Neuronal stem cell (in vitro differentiated cells): Measurements from ENCODE around the gene TAS1R3.

Experiments
- DNase-seq: peaks from one replicate; pipeline ENCODE4 v3.0.0-alpha.2; 2013; ENCODE audit warnings: low spot score
- H2AFZ ChIP-seq: one replicate; pipeline ENCODE4 v1.6.1; 2013; ENCODE audit warnings: mild to moderate bottlenecking, low read length, inconsistent platforms
- H2AK5ac ChIP-seq: 2 replicates; pipeline ENCODE4 v1.6.1; 2013; ENCODE audit warnings: low read depth, mild to moderate bottlenecking, inconsistent platforms, low read length, moderate library complexity, mixed read lengths
- H2BK120ac ChIP-seq: 2 replicates; pipeline ENCODE4 v1.6.1; 2013; ENCODE audit warnings: low read depth, mild to moderate bottlenecking, inconsistent platforms, low read length, moderate library complexity, mixed read lengths
- H2BK12ac ChIP-seq: one replicate; pipeline ENCODE4 v1.6.1; 2013; ENCODE audit warnings: low read length, inconsistent platforms
- H2BK15ac ChIP-seq: 2 replicates; pipeline ENCODE4 v1.6.1; 2013; ENCODE audit warnings: mild to moderate bottlenecking, low read length, inconsistent platforms, mixed read lengths
- H2BK5ac ChIP-seq: one replicate; pipeline ENCODE4 v1.6.1; 2013; ENCODE audit warnings: inconsistent platforms, mild to moderate bottlenecking, low read length, moderate library complexity
- H3K14ac ChIP-seq: one replicate; pipeline ENCODE4 v1.6.1; 2013; ENCODE audit warnings: low read length, inconsistent platforms
- H3K18ac ChIP-seq: 2 replicates; pipeline ENCODE4 v1.6.1; 2013; ENCODE audit warnings: low read length, inconsistent platforms
- H3K23ac ChIP-seq: 2 replicates; pipeline ENCODE4 v1.6.1; 2013; ENCODE audit warnings: low read depth, mild to moderate bottlenecking, mixed read lengths, low read length, inconsistent platforms; ENCODE audit not compliant: poor library complexity
- H3K27ac ChIP-seq: replicated peaks from 3 replicates; pipeline ENCODE4 v1.5.1; 2013; ENCODE audit warnings: low read length, inconsistent platforms
- H3K27me3 ChIP-seq, 3 experiments: 2 replicates each; pipeline ENCODE4 v1.6.1; 2013; ENCODE audit warnings: low read length in 3 of 3, mild to moderate bottlenecking in 2 of 3, inconsistent platforms in 1 of 3, low read depth in 1 of 3, mixed read lengths in 1 of 3, moderate library complexity in 1 of 3; ENCODE audit not compliant: control insufficient read depth in 3 of 3, insufficient read depth in 3 of 3
- H3K36me3 ChIP-seq, 2 donors: replicated peaks in 1 of 2; 2 replicates each; pipeline ENCODE4 v1.6.1; 2013; ENCODE audit warnings: low read length in 2 of 2; ENCODE audit not compliant: control insufficient read depth in 2 of 2, insufficient read depth in 2 of 2
- H3K4ac ChIP-seq: 2 replicates; pipeline ENCODE4 v1.6.1; 2013; ENCODE audit warnings: inconsistent platforms, mild to moderate bottlenecking, low read length, moderate library complexity
- H3K4me1 ChIP-seq, 2 donors: 1 replicate in 1 of 2; 2 replicates in 1 of 2; pipeline ENCODE4 v1.6.1; 2013; ENCODE audit warnings: low read length in 2 of 2, low read depth in 1 of 2; ENCODE audit not compliant: control insufficient read depth in 2 of 2, insufficient read depth in 1 of 2
- H3K4me2 ChIP-seq: one replicate; pipeline ENCODE4 v1.6.1; 2013; ENCODE audit warnings: mild to moderate bottlenecking, low read length, inconsistent platforms; ENCODE audit not compliant: insufficient read depth, poor library complexity, severe bottlenecking
- H3K4me3 ChIP-seq, 2 donors: 2 replicates each; pipeline ENCODE4 v1.5.1; 2013; ENCODE audit warnings: low read length in 2 of 2, mild to moderate bottlenecking in 2 of 2, inconsistent platforms in 1 of 2, moderate library complexity in 1 of 2
- H3K79me1 ChIP-seq: one replicate; pipeline ENCODE4 v1.6.1; 2013; ENCODE audit warnings: low read depth, mild to moderate bottlenecking, inconsistent platforms, low read length, moderate library complexity
- H3K9ac ChIP-seq: one replicate; pipeline ENCODE4 v1.6.1; 2013; ENCODE audit warnings: mild to moderate bottlenecking, low read depth, low read length, inconsistent platforms; ENCODE audit not compliant: poor library complexity
- H3K9me3 ChIP-seq, 2 donors: replicated peaks in 1 of 2; 2 replicates each; pipeline versions ENCODE3 to v1.6.1; 2013; ENCODE audit warnings: low read length in 2 of 2, mild to moderate bottlenecking in 2 of 2, inconsistent platforms in 1 of 2, low read depth in 1 of 2, mixed read lengths in 1 of 2, moderate library complexity in 1 of 2; ENCODE audit not compliant: control insufficient read depth in 2 of 2, insufficient read depth in 1 of 2
- H4K8ac ChIP-seq: one replicate; pipeline ENCODE4 v1.6.1; 2013; ENCODE audit warnings: low read depth, mild to moderate bottlenecking, inconsistent platforms, low read length, moderate library complexity
- H4K91ac ChIP-seq: one replicate; pipeline ENCODE4 v1.6.1; 2013; ENCODE audit warnings: low read length, low read depth, mild to moderate bottlenecking, inconsistent platforms; ENCODE audit not compliant: poor library complexity
- WGBS, 2 donors: extraction: QIAGEN DNeasy Blood & Tissue Kit; methylation state at CpG; one replicate each; pipeline ENCODE4 v1.1.7; 2013; ENCODE audit warnings: missing lambda C conversion rate in 2 of 2, mixed read lengths in 1 of 2; ENCODE audit not compliant: insufficient read length in 2 of 2, insufficient replicate concordance in 1 of 2; ENCODE audit errors: extremely low coverage in 2 of 2; 5-methylcytosine and 5-hydroxymethylcytosine counted together

TAS1R3 gene

GRCh38 chr1:1355416-1355815 is 24.3 kb downstream of the TAS1R3 start:
- Histone ChIP-seq H3K4me1 (peaks cover 48 to 58% of the 10 kb centered on the region in 2 donors), H3K4ac (no peak overlapping the region), H3K9me3 (peaks cover 0 to 3% of the 10 kb centered on the region in 2 donors), H3K23ac (peak overlapping the region; percentile 89), H4K8ac (no peak overlapping the region), H2AK5ac (peak overlapping the region; percentile 92), H2BK12ac (no peak overlapping the region), H2AFZ (no peak overlapping the region), H3K9ac (no peak overlapping the region), H3K27me3 (peaks cover 0 to 25% (median 14%) of the 10 kb centered on the region in 3 experiments), H3K27ac (no peak overlapping the region), H4K91ac (no peak overlapping the region), H2BK120ac (peak overlapping the region; percentile 91), H3K18ac (peak overlapping the region; percentile 92), H3K14ac (no peak overlapping the region), H2BK5ac (no peak overlapping the region), H3K36me3 (peaks cover 2 to 5% of the 10 kb centered on the region in 2 donors), H3K4me2 (peak overlapping the region; percentile 49), H2BK15ac (peak overlapping the region; percentile 92), H3K4me3 (peak overlapping the region in 1 of 2 donors; percentile 36), H3K79me1 (peaks cover 4% of the 10 kb centered on the region)
- DNase-seq = no peak
- WGBS, 2 donors = no CpG with 5 or more reads among the region's 52 CpGs

GRCh38 chr1:1356166-1356795 is 25.2 kb downstream of the TAS1R3 start:
- Histone ChIP-seq H4K8ac (no peak overlapping the region), H2BK15ac (peak overlapping the region; percentile 85), H2BK12ac (peak overlapping the region; percentile 82), H3K9ac (no peak overlapping the region), H3K18ac (peak overlapping the region; percentile 93), H3K4me2 (no peak overlapping the region), H3K36me3 (peaks cover 2 to 5% of the 10 kb centered on the region in 2 donors), H2BK120ac (peak overlapping the region; percentile 91), H2BK5ac (no peak overlapping the region), H3K9me3 (peaks cover 0 to 3% of the 10 kb centered on the region in 2 donors), H3K4me1 (peaks cover 56 to 65% of the 10 kb centered on the region in 2 donors), H3K27ac (no peak overlapping the region), H3K4me3 (peak overlapping the region in 1 of 2 donors; percentile 39), H2AK5ac (peak overlapping the region; percentile 99), H3K4ac (no peak overlapping the region), H3K79me1 (peaks cover 4% of the 10 kb centered on the region), H4K91ac (no peak overlapping the region), H3K23ac (peak overlapping the region; percentile 29), H3K27me3 (peaks cover 0 to 25% (median 14%) of the 10 kb centered on the region in 3 experiments), H2AFZ (no peak overlapping the region), H3K14ac (no peak overlapping the region)
- no peak for DNase-seq
- WGBS, 2 donors = no CpG with 5 or more reads among the region's 8 CpGs

- Histone ChIP-seq H2AK5ac (peak overlapping the region; percentile 99), H3K79me1 (peaks cover 4% of the 10 kb centered on the region), H3K4me1 (peaks cover 56 to 60% of the 10 kb centered on the region in 2 donors), H2BK15ac (peak overlapping the region; percentile 85), H3K4me2 (peak overlapping the region; percentile 40), H3K36me3 (peaks cover 2 to 5% of the 10 kb centered on the region in 2 donors), H3K14ac (peak overlapping the region; percentile 25), H2AFZ (no peak overlapping the region), H3K18ac (peak overlapping the region; percentile 93), H2BK12ac (peak overlapping the region; percentile 82), H2BK5ac (peak overlapping the region; percentile 75), H3K4ac (peak overlapping the region; percentile 66), H4K91ac (peak overlapping the region; percentile 97), H2BK120ac (peak overlapping the region; percentile 91), H3K9me3 (peaks cover 0 to 3% of the 10 kb centered on the region in 2 donors), H3K23ac (peak overlapping the region; percentile 65), H3K4me3 (peak overlapping the region in 1 of 2 donors; percentile 39), H3K27me3 (peaks cover 0 to 25% (median 14%) of the 10 kb centered on the region in 3 experiments), H4K8ac (no peak overlapping the region), H3K9ac (peak overlapping the region; percentile 60), H3K27ac (no peak overlapping the region)
- WGBS, 2 donors = no CpG with 5 or more reads among the region's 26 CpGs
- no peak for DNase-seq
Measured at GRCh38 chr1:1356796-1357401, 25.8 kb downstream of the TAS1R3 start.

GRCh38 chr1:1357871-1358432 is 26.9 kb downstream of the TAS1R3 start:
- Histone ChIP-seq H3K4me3 (peak overlapping the region; percentile 16 to 39), H3K23ac (peak overlapping the region; percentile 96), H4K91ac (peak overlapping the region; percentile 79), H4K8ac (peak overlapping the region; percentile 17), H2AK5ac (peak overlapping the region; percentile 94), H3K27ac (no peak overlapping the region), H3K4ac (peak overlapping the region; percentile 93), H3K27me3 (peaks cover 0 to 23% (median 14%) of the 10 kb centered on the region in 3 experiments), H3K9me3 (no peaks in the 10 kb centered on the region), H3K18ac (peak overlapping the region; percentile 97), H2BK15ac (peak overlapping the region; percentile 97), H2BK5ac (peak overlapping the region; percentile 70), H2BK12ac (peak overlapping the region; percentile 73), H2BK120ac (peak overlapping the region; percentile 99), H3K14ac (no peak overlapping the region), H3K4me1 (peaks cover 54 to 57% of the 10 kb centered on the region in 2 donors), H3K9ac (peak overlapping the region; percentile 44), H2AFZ (peak overlapping the region; percentile 65), H3K79me1 (peaks cover 3% of the 10 kb centered on the region), H3K4me2 (peak overlapping the region; percentile 14), H3K36me3 (peaks cover 0 to under 1% of the 10 kb centered on the region in 2 donors)
- WGBS, 2 donors = no CpG with 5 or more reads among the region's 18 CpGs
- no peak for DNase-seq
